HS-5 (cell line): ENCODE results near the gene SPATS1.
"Not testable (repeated sequence)": the region's sequence is repeated elsewhere in the genome, so short reads cannot be mapped to it uniquely, and the experiment has no call there.

Source experiments
- DNase-seq: peaks from one replicate; pipeline ENCODE4 v3.0.0-alpha.2; 2012; ENCODE audit warnings: low read depth

Gene SPATS1

DNA sequence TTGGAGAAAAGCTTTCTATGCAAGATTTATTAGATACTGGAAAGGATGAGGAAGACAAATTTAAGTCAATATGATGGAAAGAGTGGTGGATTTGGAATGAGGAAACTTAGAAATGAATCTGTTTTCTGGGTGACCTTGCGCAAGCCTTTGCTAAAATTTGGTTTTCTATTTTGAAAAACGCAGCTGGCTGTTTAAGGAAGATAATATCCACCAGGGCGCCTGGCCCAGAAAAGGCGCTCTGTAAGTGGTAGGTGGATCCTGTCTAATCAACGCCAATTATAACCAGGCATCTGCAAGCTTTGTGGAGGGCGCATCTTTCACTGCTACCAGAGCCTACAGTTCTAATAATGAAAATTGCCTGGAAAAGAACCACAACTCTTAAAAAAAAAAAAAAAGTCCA, 398 bp upstream of the SPATS1 start:
- DNase-seq: no peak

DNA sequence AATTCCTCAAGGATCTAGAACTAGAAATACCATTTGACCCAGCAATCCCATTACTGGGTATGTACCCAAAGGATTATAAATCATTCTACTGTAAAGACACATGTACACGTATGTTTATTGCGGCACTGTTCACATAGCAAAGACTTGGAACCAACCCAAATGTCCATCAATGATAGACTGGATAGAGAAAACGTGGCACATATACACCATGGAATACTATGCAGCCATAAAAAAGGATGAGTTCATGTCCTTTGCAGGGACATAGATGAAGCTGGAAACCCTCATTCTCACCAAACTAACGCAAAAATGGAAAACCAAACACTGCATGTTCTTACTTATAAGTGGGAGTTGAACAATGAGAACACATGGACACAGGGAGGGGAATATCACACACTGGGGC, 4.4 kb downstream of the SPATS1 start:
- not testable (repeated sequence) for DNase-seq

DNA sequence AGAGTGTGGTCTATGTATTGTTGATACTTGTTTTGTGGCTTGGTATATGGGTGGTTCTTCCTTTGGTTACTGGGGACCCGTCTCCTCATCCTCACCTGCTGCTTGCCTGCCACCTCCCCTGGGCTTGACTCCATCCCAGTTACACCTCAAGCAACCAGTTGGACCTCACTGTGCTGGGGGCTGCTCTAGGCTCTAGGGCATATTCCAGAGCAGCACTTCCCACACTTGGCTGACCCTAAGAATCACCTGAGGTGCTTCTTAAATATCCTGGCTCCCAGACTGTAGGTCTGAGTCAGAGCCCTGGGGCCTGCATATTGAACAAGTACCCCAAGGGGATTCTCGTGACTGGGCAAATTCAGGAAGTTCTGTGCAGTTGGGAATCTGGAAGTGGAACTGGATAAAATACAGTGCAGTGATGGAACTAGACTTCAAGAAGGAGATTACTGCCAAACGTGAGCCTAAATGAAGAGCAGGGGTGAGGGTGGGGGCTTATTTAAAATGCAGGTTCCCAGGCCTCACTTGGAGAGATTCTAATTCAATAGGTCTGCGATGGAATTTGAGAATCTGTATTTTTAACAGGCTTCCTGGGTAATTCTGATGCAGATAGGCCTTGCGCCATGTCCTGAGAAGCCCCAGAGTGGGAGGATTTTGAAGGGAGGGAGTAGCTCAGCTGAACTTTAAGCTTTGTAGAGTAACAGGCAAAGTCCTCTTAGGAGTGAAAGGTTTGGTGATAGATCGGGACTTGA, 7.6 kb downstream of the SPATS1 start:
- no peak for DNase-seq

DNA sequence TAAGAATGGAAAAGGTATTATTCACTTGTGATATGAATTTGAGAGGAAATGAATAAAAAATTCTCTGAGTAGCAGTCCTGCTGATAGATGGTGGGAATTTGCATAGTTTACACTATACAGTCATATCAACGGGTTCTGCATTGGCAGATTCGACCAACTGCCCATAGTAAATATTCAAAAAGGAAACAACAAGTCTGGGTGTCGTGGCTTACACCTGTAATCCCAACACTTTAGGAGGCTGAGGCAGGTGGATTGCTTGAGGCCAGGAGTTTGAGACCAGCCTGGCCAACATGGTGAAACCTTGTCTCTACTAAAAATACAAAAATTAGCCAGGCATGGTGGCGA, 8.2 kb downstream of the SPATS1 start:
- DNase-seq: not testable (repeated sequence)

DNA sequence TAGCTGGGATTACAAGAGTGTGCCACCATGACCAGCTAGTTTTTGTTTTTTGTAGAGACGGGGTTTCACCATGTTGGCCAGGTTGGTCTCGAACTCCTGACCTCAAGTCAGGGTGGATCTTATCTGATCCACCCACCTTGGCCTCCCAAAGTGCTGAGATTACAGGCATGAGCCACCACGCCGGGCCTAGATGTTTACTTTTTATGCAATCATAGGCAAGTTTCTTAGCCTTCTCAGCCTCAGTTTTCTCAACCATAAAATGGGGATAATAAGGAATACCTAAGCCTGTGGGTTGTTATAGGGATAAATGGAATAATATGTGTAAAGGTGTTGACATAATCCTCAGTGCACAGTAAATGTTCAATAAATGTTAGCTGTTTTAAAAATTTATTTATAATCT, 9.8 kb downstream of the SPATS1 start:
- no peak for DNase-seq

DNA sequence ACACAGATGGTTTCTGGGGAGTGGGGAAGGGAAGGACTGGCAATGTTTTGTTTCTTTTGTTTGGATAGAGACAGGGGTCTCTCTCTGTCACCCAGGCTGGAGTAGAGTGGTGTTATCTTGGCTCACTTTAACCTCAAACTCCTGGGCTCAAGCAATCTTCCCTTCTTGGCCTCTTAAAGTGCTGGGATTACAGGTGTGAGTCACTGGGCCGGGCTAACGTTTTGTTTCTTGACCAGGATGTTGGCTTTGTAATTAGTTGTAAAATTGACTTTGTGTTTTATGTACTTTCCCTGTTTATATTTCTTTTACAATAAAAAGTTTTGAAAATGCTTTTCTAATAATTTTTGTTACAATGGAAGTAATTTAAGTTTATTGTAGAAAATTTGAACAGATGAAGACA, 10.9 kb downstream of the SPATS1 start:
- no peak for DNase-seq

DNA sequence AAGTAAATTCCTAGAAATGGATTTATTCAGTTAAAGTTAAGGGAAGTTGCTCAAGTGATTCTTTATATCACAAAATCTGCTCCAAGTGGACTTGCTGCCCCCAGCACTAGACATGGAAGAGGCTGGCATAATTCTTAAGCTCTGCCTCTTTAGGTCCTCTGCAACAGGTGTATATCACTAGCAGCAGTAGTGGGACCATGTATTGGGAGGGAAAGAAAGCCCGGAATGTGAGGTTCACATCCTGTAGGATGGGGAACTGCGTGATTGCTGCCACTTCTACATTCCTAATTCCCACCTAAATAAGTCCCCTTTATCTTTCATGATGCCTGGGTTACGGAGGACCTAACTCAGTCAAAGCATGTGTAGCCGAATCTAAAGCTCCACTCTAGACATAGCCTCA, 13.2 kb downstream of the SPATS1 start:
- DNase-seq: no peak

DNA sequence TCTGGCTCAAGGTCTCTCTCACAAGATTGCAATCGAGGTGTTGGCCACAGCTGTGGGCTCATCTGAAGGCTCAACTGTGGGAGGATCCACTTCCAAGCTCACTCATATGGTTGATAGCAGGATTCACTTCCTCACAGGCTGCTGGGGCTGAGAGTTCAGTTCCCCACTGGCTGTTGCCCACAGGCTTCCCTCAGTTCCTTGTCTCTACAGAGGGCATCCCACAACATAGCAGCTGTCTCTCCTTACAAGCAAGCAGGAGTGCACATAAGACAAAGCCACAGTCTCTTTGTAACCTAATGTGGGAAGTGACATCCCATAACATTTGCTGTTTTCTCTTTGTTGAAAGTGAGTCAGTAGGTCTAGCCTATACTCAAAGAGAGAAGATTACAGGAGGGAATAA, 14.0 kb downstream of the SPATS1 start:
- no peak for DNase-seq

DNA sequence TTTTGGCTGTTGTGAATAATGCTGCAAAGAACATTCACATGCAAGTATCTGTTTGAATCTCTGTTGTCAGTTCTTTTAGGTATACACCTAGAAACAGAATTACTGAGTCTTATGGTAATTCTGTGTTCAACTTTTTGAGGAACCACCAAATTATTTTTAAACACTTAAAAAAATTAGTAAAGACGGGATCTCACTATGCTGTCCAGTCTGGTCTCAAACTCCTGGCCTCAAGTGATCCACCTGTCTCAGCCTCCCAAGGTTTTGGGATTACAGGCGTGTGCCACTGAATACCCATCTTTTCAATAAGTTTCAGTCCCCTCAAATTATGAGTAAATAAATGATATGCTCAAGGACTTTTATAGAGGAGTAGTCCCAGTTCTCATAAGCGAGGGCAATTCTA, 17.5 kb downstream of the SPATS1 start:
- DNase-seq: no peak

DNA sequence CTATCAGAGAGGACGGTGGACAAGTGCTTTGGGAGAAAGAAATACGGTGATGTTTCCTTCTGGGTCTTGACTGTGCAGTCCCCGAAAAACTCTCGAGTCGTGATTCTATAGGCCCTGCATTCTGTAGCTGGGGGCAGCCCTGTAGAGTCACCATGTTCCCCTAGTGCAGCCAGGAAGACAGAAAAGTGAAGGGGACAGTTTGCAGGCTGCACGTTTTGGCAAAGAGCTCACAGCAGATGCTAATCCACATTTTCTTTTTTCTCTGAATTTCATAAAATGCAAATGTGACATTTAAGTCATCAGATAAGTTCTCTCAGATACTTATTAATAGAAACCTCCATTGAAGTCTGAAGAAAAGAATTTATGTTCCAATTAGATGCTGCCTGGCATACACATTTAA, 19.5 kb downstream of the SPATS1 start:
- DNase-seq: no peak

DNA sequence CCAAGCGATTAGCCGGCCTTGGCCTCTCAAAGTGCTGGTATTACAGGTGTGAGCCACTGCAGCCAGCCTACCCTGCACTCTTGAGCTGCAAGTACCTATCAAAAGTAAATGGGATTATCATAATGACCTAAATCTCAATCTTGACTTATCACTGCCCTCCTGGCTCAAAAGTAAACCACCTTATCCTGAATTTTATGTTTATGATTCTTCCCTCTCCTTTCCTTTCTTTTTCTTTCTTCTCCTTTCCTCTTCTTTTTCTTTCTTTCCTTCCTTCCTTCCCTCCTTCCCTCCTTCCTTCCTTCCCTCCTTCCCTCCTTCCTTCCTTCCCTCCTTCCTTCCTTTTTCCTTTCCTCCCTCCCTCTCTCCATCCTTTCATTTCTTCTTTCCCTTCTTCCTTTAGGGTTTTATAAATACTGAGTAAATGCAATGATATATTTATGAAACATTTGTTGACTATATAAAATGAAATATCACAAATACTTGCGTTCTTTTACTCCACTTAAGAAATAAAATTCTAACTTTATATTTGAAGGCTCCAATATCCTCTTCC, 21.0 kb downstream of the SPATS1 start:
- DNase-seq: no peak

DNA sequence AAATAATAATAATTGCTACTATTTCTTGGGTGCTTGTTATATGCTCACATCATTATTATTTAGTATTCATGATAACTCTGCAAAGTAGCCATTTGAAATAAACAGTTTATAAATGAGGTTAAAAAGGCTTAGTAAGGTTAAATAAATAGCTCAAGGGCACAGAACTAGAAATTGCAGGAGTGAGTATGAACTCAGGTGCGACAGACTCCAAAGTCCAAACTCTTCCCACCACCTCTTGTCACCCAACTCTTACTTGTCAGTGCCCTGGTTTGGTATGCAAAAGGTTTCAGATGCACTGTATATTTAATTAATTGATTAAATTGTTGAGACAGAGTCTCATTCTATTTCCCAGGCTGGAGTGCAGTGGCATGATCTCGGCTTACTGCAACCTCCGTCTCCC, 24.3 kb downstream of the SPATS1 start:
- DNase-seq: no peak

DNA sequence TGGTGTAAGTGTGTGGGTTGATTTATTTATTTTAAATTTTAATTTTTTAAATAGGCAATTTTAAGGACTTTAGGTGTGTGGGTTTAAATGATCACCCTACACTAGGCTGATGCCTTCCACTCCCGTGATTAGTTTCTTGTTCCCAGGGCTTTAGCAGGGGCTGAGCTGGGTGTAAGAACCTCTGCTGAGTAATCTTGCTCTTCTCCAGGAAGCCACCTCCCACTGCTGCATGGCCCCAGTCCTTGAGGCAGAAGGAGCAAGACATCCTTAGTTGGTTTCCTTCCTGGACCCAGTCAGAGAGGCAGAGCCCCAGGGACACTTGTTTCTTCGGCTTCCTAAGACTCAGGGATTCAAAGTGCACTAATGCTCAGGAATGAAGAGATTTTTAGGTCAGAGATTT, 25.2 kb downstream of the SPATS1 start:
- DNase-seq: no peak

DNA sequence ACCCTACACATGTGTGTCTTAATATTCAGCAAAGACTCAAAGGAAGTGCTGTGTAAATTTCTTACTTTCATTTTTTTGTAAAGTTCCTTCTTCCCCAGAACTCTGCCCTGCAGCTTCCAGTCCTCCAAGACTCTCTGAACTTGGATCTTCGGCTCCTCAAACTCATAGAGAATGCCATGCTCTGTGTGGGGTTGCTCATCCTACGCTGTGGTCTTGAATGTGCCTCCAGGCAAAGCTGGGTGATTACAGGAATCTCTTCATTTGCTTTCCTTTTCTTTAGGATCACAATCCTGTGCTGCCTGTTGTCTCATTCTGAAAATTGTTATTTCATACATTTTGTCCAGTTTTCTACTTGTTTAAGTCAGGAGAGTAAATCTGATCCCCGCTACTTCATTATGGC, 30.6 kb downstream of the SPATS1 start:
- no peak for DNase-seq

DNA sequence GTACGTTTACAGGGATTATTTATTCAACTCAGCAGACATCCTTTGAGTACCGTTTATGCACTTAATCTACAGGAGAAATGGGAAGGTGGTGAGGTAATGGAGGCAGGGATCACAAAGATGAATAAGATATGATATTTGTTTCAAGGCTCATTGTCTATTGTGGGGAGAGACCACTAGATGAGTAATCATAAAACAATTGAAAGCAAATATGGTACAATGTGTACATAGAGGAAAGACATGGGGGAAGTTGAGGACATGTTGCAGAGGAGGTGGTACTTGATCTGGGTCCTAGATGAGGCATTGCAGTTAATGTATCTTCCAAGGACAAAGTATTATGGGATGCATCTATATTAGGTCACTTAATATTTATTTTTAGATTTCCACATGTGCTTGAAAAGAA, 31.3 kb downstream of the SPATS1 start:
- DNase-seq: no peak

DNA sequence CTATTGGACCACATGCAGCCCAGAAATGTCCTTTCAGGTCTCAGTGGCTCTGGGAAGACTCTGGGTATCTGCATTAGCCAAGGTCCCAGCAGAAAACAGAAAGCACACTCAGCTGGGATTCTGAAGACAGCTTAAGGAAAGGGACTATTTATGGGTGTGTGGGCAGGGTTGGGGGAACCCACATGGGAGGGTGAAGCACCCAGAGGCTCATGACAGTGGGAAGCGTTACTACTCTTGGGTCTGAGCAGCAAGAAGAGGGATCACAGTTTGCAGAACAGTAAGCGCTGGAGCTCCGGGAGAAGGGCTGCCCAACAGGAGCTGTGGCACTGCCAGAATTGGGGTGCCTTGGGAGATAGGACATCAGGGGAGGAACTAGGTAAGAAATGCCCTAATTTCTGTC, 32.6 kb downstream of the SPATS1 start:
- DNase-seq: no peak

DNA sequence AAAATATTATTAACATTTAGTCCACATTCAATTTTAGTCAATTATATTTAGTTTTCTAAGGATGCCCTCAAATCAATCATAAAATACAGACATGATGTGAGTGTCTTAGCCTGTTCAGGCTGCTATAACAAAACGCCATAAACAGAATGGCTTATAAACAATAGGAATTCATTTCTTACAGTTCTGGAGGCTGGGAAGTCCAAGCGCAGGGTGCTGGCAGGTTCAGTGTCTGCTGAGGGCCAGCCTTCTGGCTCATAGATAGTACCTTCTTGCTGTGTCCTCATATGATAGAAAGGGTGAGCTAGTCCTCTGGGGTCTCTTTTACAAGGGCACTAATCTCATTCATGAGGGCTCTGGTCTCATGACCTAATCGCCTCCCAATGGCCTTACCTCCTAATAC, 35.0 kb downstream of the SPATS1 start:
- DNase-seq: no peak

DNA sequence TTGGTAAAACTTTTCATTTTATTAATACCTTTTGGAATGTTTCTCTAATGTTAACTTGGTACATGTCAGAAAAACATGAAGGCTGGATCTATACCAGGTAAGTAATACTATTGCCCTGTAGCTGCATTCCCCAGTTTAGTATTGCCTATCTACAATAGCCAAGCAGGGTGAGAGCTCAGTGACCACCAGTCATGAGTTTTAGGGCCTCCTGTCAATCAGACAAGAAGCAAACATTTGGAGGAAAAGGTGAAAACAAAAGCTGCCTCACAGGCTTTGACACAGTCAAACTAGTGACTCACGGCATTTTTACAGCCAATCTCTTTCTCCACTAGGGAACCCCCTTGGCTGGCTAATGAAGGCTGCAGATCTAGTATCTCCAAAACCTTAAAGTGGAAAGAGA, 35.5 kb downstream of the SPATS1 start:
- DNase-seq: no peak

DNA sequence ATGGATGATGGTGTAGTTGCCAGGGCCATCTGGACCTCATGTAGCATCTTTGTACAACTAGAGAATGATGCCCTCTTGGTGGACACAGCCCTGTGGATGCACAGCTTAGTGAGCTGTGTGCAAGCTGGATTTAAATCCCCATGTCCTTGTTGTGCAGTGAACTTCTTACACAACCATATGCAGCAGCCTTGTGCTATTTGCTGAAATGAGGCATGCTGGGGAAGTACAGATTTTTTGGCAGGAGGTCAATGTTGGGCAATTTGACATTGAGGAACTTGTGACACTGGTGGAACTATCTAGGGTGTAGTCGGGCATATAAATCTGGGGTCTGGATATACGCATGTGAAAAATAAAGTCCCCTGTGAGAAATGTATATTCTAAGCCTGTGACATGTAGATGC, 39.3 kb downstream of the SPATS1 start:
- DNase-seq: no peak

DNA sequence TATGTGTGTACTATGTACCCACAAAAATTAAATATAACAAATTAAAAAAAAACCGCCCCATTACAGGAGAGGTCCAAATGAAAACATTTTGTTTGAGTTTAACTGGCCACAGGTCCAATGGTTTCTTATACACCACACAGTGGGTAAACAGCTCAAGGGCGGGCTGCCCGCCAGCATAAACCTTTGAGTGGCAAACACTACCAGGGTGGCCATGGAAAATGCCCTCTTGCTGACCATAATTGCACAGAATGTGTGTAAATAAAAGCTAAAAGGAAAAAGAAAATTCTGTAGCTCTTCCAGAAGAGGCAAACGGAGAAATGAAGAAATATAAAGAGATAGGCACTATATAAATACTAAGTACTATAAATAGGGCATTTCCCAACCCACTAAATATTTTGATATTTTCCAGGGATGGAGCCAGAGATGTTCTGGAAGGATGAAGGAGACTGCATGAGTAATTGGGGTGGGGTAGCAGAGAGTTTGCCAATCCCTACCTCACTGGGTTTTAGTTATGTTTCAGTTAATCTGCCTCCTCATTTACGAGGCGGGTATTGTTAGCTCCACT, 44.0 kb downstream of the SPATS1 start:
- no peak for DNase-seq

DNA sequence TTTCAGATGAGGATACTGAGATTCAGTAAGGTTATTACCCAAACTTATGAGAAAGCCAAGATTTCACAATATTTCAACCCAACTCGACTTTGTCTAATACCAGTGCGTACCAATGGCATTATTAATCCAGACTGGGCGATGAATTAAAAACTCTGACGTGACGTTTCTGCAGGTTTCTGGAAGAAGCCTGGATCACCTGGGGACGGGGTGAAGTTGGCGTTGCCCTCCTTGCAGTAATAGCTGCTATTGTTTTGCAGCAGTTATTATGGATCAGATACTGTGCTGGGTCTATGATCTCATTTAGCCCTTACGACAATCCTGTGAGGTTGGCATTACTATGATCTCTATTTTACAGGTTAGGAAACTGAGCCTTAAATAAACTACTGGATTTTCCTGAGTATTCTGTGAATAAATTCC, 44.5 kb downstream of the SPATS1 start:
- DNase-seq: no peak

DNA sequence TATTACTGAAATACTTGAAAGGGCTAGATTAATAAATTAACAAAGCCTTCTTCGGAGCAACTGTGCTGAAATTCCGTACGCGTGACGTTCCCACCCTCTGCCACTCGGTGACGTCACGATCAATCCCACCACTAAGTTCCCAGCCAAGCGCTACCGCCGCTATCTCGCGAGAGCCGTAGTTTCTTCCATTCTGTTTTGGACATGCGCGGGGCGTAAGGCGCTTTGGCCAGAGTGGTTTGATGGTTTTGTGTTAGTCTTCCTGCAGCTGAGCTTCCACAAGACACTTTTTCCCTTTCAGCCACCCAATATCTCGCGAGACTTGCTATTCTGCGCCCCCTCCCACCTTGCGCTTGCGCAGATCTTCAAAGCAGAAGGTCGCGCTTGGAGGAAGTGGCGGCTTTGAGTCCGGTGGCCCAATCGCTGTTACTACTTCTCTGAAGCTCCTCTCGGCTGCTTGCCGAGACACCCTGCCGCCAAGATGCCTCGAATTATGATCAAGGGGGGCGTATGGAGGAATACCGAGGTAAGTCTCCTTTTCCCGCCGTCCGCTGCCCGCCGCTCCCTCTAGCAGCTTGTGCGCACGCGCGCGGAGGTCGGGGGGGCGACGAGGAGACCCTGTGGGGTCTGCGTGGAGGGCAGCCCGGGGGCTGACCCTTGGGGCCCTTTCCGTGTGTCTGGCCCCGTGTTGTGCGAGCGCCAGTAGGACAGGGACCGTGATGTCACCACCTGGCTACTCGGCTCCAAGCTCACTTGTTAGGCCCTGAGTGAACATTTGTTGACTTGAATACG, 45.1 kb downstream of the SPATS1 start, which contains the start of gene CDC5L:
CDC5L (plus strand) TSS at position 361 of the 789 bp plus-strand sequence; CDS start at position 479, 118 bp downstream.
- DNase-seq: peak; percentile 98

DNA sequence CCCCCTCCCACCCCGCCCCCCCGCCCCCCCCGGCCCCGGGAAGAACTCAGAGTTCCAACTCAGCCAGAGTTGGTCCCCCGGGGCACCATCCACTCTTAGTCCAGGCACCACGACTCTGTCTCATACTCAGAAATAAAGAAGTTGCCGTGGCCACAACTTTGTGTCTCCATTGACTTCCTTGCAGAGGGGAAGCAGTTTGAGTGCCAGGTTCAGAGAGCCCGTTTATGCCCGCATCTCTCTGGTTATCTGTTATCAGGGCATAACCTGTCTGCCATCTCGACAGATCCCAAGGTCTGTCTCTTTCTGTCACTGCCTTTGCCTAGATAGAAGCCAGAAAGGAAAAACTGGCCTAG, 45.7 kb downstream of the SPATS1 start:
- no peak for DNase-seq
